CD4-positive, alpha-beta T cell treated with Interleukin-6 at 100 ng/mL for 8 hours (primary cell): ENCODE measurements around the gene C11orf21.
"Not testable (repeated sequence)": the region's sequence is repeated elsewhere in the genome, so short reads cannot be mapped to it uniquely, and the experiment has no call there.

ENCODE experiments used
- DNase-seq: peaks from one replicate; pipeline ENCODE4 v3.0.0-alpha.2; 2020; ENCODE audit warnings: mixed read lengths, low spot score

The C11orf21 gene

GRCh38 chr11:2301631-2302305 is at the start of gene C11orf21, which contains the start of gene TSPAN32:
TSS of gene C11orf21 (minus strand) at chr11:2301918. CDS start at chr11:2301808, 110 bp downstream.
TSS of gene TSPAN32 (plus strand) at chr11:2302013. CDS start at chr11:2302150, 137 bp downstream.
- peak; percentile 76 for DNase-seq

GRCh38 chr11:2348986-2349385 is 47.3 kb upstream of the C11orf21 start:
- no peak for DNase-seq

GRCh38 chr11:2347308-2347830 is 45.7 kb upstream of the C11orf21 start:
- no peak for DNase-seq

- DNase-seq: no peak
Measured at GRCh38 chr11:2346586-2347307, 45.0 kb upstream of the C11orf21 start.

GRCh38 chr11:2346014-2346413 is 44.3 kb upstream of the C11orf21 start:
- DNase-seq: no peak

- DNase-seq: no peak
Measured at GRCh38 chr11:2345050-2345449, 43.3 kb upstream of the C11orf21 start.

GRCh38 chr11:2343502-2343901 is 41.8 kb upstream of the C11orf21 start:
- no peak for DNase-seq

- DNase-seq: no peak
Measured at GRCh38 chr11:2342981-2343380, 41.3 kb upstream of the C11orf21 start.

- no peak for DNase-seq
Measured at GRCh38 chr11:2342557-2342956, 40.8 kb upstream of the C11orf21 start.

- DNase-seq: not testable (repeated sequence)
Measured at GRCh38 chr11:2338760-2339159, 37.0 kb upstream of the C11orf21 start.

- DNase-seq: not testable (repeated sequence)
Measured at GRCh38 chr11:2335286-2335685, 33.6 kb upstream of the C11orf21 start.

- not testable (repeated sequence) for DNase-seq
Measured at GRCh38 chr11:2333486-2334205, 31.9 kb upstream of the C11orf21 start.

- DNase-seq: not testable (repeated sequence)
Measured at GRCh38 chr11:2332569-2332968, 30.9 kb upstream of the C11orf21 start.

GRCh38 chr11:2331404-2331803 is 29.7 kb upstream of the C11orf21 start:
- no peak for DNase-seq

- no peak for DNase-seq
Measured at GRCh38 chr11:2330696-2331095, 29.0 kb upstream of the C11orf21 start.

- DNase-seq: no peak
Measured at GRCh38 chr11:2329551-2329950, 27.8 kb upstream of the C11orf21 start.

GRCh38 chr11:2328656-2329354 is 27.1 kb upstream of the C11orf21 start:
- no peak for DNase-seq

- no peak for DNase-seq
Measured at GRCh38 chr11:2328021-2328420, 26.3 kb upstream of the C11orf21 start.

- DNase-seq: no peak
Measured at GRCh38 chr11:2327032-2327431, 25.3 kb upstream of the C11orf21 start.

- DNase-seq: no peak
Measured at GRCh38 chr11:2325719-2326118, 24.0 kb upstream of the C11orf21 start.

GRCh38 chr11:2325123-2325522 is 23.4 kb upstream of the C11orf21 start:
- DNase-seq: no peak

- DNase-seq: no peak
Measured at GRCh38 chr11:2321311-2321683, 19.6 kb upstream of the C11orf21 start.
